NCI-H187 (cell line): ENCODE results near the gene ORMDL1.

ENCODE experiments used
- DNase-seq, 2 experiments: peaks; one replicate each; lab custom pipeline; 2025; lab: John Stamatoyannopoulos, UW

ORMDL1 gene, protein sequence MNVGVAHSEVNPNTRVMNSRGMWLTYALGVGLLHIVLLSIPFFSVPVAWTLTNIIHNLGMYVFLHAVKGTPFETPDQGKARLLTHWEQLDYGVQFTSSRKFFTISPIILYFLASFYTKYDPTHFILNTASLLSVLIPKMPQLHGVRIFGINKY

DNA sequence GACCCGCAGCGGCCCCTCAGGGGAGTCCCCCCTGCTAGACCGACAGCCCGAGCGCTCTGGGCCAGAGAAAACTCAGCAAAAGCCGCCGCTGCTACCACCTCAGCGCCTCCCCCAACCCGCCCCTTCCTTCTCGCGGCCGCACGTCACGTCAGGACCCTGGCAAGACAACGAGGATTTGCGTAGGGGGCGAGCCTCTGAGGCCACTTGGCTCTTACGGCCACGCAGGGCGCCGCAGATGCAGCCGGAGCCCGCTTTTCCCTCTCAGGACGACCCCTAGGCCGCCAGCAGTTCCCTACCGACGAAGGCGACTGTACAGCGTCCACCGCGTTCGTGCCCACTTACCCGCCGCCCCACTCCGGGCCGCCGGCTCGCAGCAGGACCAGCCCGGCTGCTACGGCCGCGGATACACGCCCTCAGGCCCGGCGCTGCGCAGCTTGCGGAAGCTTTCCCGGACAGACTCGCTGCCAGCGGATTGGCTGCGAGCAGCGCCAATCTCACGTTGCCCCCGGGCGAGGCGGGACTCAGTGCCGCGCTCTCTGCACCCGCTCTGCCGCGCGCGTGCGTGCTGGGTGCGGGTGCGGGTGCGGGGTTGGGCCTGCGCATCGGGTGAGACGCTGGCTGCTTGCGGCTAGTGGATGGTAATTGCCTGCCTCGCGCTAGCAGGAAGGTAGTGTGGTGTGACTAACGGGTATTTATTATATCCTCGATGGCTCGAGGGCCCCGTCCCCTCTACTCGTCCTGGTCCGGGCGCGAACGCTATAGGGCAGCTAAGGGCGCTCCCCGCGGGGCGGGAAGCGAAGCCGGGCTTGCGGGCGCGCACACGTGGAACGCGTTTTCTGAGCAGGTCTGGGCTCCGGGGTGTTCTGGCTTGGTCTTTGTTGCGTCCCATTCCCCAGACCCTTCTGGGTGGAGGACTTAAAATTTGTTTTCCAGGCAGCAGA is at the start of gene ORMDL1, which contains the start of gene PMS1:
TSS of gene ORMDL1 (minus strand) at position 413 of the 941 bp plus-strand sequence. CDS start 1,744 bp downstream, outside the sequence.
TSS of gene PMS1 (plus strand) at position 524 of the 941 bp plus-strand sequence. CDS start 7,360 bp downstream, outside the sequence.
- DNase-seq = peak; percentile 78 to 87

DNA sequence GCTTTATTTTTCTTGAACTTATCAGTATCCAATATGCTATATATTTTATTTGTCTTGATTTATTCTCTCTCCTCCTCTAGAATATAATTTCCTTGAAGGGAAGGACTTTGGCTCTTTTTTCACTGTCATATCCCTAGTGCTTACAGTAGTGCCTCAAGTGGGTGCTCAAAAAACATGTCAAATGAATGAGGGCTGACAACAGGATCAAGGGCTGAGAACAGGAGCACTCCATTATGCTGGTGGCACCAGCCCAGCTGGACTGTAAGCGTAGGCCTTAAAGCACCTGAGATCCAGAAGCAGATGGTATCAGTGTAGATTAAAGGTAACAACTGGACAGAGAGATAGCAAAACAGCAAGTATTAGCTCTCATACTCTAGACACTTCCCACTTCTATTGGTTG is 46.4 kb upstream of the ORMDL1 start:
- peak in 1 of 2 experiments; percentile 16 for DNase-seq

DNA sequence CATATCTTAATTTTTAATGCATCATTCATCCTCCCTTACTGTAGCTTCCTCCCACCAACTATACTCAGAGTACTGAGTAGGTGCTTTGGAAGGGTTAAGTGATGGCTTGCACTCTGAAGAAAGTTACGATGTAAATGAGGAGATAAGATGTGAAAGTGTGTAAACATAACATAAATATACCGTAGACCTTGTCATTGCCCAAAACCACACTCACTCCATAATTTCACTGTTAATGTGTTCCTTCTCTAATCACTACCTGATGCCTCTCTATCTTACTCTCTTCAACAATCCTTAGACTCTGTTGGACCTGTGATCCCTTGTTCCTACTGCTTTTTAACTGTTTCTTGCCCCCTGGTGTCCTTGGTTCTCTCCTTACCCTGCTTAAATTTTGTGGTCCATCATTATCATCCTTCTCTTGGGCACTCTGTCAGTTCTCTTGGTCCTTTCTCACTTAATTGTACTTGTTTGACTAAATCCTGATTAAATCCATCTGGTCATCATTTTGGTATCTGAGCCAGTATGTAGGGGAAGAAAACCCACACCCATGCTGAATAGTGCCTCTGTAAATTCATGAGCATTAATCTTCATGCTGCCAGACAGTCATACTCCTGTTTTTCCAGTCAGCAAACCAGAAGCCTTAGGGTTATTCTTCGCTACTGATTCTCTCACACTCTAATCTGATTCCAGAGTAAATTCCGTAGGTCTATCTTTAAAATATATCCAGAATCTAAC is 45.1 kb upstream of the ORMDL1 start:
- DNase-seq = no peak

- no peak for DNase-seq
These were observed 41.9 kb upstream of the ORMDL1 start for GRCh38 chr2:189826039-189826438.

- no peak for DNase-seq
These were observed 40.7 kb upstream of the ORMDL1 start for GRCh38 chr2:189824694-189825396.

GRCh38 chr2:189821953-189822748 is 38.0 kb upstream of the ORMDL1 start:
- DNase-seq = no peak

DNA sequence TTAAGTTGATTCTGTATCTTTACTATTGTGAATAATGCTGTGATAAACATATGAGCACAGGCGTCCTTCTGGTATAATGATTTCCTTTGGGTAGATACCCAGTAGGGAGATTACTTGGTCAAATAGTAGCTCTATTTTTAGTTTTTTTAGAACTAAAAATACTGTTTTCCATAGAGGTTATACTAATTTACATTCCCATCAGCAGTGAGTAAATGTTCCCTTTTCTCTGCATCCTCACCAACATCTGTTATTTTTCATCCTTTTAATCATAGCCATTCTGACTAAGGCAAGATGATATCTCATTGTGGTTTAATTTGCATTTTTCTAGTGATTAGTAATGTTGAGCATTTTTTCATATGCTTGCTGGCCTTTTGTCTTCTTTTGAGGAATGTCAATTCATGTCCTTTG is 35.2 kb upstream of the ORMDL1 start:
- DNase-seq = no peak

DNA sequence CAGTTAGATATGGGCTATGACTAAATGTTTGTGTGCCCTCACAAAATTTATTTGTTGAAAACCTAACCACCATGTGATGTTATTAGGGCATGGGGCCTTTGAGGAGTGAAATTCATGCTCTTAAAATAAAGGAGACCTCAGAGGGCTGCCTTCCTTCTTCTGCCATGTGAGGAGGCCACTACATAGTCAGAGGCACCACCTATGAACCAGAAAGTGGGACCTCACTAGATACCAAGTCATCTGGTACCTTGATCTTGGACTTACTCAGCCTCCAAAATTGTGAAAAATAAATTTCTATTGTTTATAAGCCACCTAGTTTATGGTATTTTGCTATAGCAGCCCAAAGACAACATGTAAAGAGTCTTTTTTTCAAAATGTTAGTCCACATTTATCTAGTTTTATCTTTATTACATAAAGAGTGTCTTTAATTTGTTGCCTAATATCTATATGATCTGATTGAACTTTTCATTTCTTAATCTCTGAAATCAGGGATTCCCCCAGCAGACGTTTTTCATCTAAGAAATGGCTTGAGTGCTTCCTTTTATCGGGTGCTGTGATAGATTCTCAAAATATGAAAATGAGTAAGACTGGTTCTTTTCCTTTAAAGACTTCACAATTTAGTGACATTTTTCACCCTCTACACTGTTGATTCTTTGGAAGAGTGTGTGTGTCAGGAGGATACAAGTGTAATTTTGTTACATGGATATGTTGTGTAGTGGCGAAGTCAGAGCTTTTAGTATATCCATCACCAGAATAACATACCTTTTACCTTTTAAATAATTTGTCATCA is 34.3 kb upstream of the ORMDL1 start:
- no peak for DNase-seq

GRCh38 chr2:189803431-189803830 is 19.3 kb upstream of the ORMDL1 start:
- DNase-seq = no peak

DNA sequence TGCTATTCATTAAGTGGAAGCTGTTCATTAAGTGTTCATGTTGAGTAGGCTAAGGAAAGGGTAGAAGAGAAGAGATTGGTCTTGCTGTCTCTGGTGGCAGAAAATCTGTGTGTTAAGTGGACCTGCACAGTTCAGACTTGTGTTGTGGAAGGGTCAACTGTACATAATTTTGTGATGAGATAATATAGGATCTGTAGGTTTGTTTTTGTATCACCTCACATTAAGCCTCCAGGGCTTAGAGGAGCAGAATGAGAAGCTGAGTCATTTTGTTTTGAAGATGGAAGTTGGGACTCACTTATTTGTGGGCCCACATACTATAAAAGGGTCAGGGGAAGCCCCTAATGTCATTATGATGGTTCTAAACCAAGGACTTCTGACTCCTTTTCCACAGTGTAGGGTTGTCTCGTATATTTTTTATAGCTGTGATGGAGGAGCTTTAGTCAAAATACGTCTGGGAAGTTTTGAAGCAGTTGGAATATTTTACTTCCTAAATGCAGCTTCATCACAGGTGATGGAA is 18.3 kb upstream of the ORMDL1 start:
- DNase-seq = no peak

GRCh38 chr2:189799531-189799930 is 15.4 kb upstream of the ORMDL1 start:
- no peak for DNase-seq

- DNase-seq = no peak
These were observed 14.8 kb upstream of the ORMDL1 start for GRCh38 chr2:189799030-189799331.

GRCh38 chr2:189798312-189799029 is 14.3 kb upstream of the ORMDL1 start:
- no peak for DNase-seq

GRCh38 chr2:189797902-189798301 is 13.8 kb upstream of the ORMDL1 start:
- DNase-seq = no peak

DNA sequence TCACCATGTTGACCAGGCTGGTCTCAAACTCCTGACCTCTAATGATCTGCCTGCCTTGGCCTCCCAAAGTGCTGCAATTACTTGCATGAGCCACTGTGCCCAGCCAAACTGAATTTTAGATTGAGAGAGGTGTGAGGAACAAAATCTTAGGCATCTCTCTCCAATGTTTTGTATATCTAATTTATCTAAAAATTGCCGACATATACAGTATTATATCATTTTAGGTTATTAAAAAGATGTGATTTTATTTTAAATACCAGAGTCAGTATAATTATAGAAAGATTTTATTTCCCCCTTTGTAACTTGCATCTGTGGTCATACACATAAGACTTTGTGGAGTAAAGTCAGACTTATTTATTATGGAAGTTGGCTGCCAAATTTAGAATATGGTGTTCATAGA is 10.2 kb upstream of the ORMDL1 start:
- no peak for DNase-seq

DNA sequence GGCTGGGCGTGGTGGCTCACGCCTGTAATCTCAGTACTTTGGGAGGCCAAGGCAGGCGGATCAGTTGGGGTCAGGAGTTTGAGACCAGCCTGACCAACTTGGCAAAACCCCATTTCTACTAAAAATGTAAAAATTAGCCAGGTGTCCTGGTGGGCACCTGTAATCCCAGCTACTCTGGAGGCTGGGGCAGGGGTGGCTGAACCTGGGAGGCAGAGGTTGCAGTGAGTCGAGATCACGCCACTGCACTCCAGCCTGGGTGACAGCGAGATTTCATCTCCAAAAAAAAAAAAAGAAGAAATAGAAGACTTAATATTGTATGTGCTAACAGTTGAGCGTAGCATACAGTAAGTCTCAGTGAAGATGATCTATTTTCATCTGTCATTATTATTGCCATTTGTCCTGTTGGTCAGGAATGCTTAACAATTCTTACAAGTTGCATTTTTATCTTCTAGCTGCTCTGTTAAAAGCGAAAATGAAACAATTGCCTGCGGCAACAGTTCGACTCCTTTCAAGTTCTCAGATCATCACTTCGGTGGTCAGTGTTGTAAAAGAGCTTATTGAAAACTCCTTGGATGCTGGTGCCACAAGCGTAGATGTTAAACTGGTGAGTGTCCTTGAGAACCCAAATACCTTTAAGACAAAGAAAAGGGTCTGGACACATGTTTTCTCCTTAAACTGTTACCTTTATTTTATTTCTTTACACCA is 7.4 kb upstream of the ORMDL1 start:
- no peak for DNase-seq

GRCh38 chr2:189783451-189783926 is 650 bp downstream of the ORMDL1 start:
- DNase-seq = no peak

GRCh38 chr2:189782221-189782671 is 1.9 kb downstream of the ORMDL1 start:
- DNase-seq = no peak

- DNase-seq = no peak
These were observed 11.9 kb downstream of the ORMDL1 start for GRCh38 chr2:189772212-189772611.
